ENCODE results near the gene ANXA7. TPM values are rescaled to one million over a fixed set of nuclear protein-coding genes. Genes with fewer than 3 reads are reported as not detected.
"Not testable (repeated sequence)": the region's sequence is repeated elsewhere in the genome, so short reads cannot be mapped to it uniquely, and the experiment has no call there.

The ANXA7 gene
- total and polyA plus RNA-seq, 2 donors, result 54.0 to 103 TPM

GRCh38 chr10:73344269-73344668, 69.6 kb downstream of the ANXA7 start:
- DNase-seq (ENCODE audit: extremely low spot score), result no peak
- no peak overlapping the region for H3K27ac ChIP-seq (ENCODE audit: low read depth)
- 92% methylated on average over 1 of the region's 1 CpG for WGBS
- no peaks in the 10 kb centered on the region for H3K4me1 ChIP-seq (ENCODE audit: insufficient read depth)
- H3K4me3 ChIP-seq (ENCODE audit: low read depth, low read length), result no peak overlapping the region
- no peaks in the 10 kb centered on the region for H3K36me3 ChIP-seq (ENCODE audit: insufficient read depth)

- Histone ChIP-seq H3K4me1 (ENCODE audit: insufficient read depth) (no peaks in the 10 kb centered on the region), H3K36me3 (ENCODE audit: insufficient read depth) (no peaks in the 10 kb centered on the region), H3K27ac (ENCODE audit: low read depth) (no peak overlapping the region), H3K4me3 (ENCODE audit: low read depth, low read length) (no peak overlapping the region)
- WGBS, result 91% methylated on average over 3 of the region's 3 CpGs
- DNase-seq (ENCODE audit: extremely low spot score), result no peak
Measured at GRCh38 chr10:73340121-73340520, 73.7 kb downstream of the ANXA7 start.

GRCh38 chr10:73339436-73339835, 74.4 kb downstream of the ANXA7 start:
- 84% methylated on average over 7 of the region's 7 CpGs for WGBS

GRCh38 chr10:73338801-73339368, 75.0 kb downstream of the ANXA7 start:
- Histone ChIP-seq H3K36me3 (ENCODE audit: insufficient read depth) (no peaks in the 10 kb centered on the region), H3K27ac (ENCODE audit: low read depth) (no peak overlapping the region), H3K4me3 (ENCODE audit: low read depth, low read length) (no peak overlapping the region), H3K4me1 (ENCODE audit: insufficient read depth) (no peaks in the 10 kb centered on the region)
- no peak for DNase-seq (ENCODE audit: extremely low spot score)
- 86% methylated on average over 8 of the region's 8 CpGs for WGBS

More at GRCh38 chr10:73339436-73339835, 74.4 kb downstream of the ANXA7 start:
- Histone ChIP-seq H3K36me3 (ENCODE audit: insufficient read depth) (no peaks in the 10 kb centered on the region), H3K27ac (ENCODE audit: low read depth) (no peak overlapping the region), H3K4me1 (ENCODE audit: insufficient read depth) (no peaks in the 10 kb centered on the region), H3K4me3 (ENCODE audit: low read depth, low read length) (no peak overlapping the region)
- DNase-seq (ENCODE audit: extremely low spot score), result no peak

GRCh38 chr10:73333202-73333601, 80.7 kb downstream of the ANXA7 start:
- 99% methylated on average over 1 of the region's 1 CpG for WGBS
- no peak for DNase-seq (ENCODE audit: extremely low spot score)
- no peak overlapping the region for H3K4me3 ChIP-seq (ENCODE audit: low read depth, low read length)
- no peaks in the 10 kb centered on the region for H3K4me1 ChIP-seq (ENCODE audit: insufficient read depth)
- H3K36me3 ChIP-seq (ENCODE audit: insufficient read depth), result no peaks in the 10 kb centered on the region
- H3K27ac ChIP-seq (ENCODE audit: low read depth), result no peak overlapping the region

GRCh38 chr10:73332379-73332778, 81.5 kb downstream of the ANXA7 start:
- no peak overlapping the region for H3K4me3 ChIP-seq (ENCODE audit: low read depth, low read length)
- H3K27ac ChIP-seq (ENCODE audit: low read depth), result no peak overlapping the region
- no peak for DNase-seq (ENCODE audit: extremely low spot score)
- H3K36me3 ChIP-seq (ENCODE audit: insufficient read depth), result no peaks in the 10 kb centered on the region
- WGBS, result 70% methylated on average over 2 of the region's 2 CpGs
- H3K4me1 ChIP-seq (ENCODE audit: insufficient read depth), result no peaks in the 10 kb centered on the region

- H3K4me3 ChIP-seq (ENCODE audit: low read depth, low read length); DNase-seq (ENCODE audit: extremely low spot score); H3K4me1 ChIP-seq (ENCODE audit: insufficient read depth); H3K36me3 ChIP-seq (ENCODE audit: insufficient read depth); H3K27ac ChIP-seq (ENCODE audit: low read depth): not testable (repeated sequence)
- no CpG with 5 or more reads among the region's 1 CpG for WGBS
Measured at GRCh38 chr10:73328523-73328922, 85.3 kb downstream of the ANXA7 start.

- H3K4me1 ChIP-seq (ENCODE audit: insufficient read depth); H3K4me3 ChIP-seq (ENCODE audit: low read depth, low read length); H3K36me3 ChIP-seq (ENCODE audit: insufficient read depth); H3K27ac ChIP-seq (ENCODE audit: low read depth); DNase-seq (ENCODE audit: extremely low spot score): not testable (repeated sequence)
- WGBS, result 61% methylated on average over 2 of the region's 4 CpGs
Measured at GRCh38 chr10:73325290-73325689, 88.6 kb downstream of the ANXA7 start.

Small RNA genes within 50 kb of the gene (small RNA-seq; reads per million reads assigned to genes)
- not detected for gene RF00019

Other genes with a start within 250 kb of the ANXA7 start
- gene ECD, start 246.1 kb downstream of the ANXA7 start, total RNA-seq, result 29.1 TPM
- 16.2 TPM for gene ECD, start 246.1 kb downstream of the ANXA7 start, polyA plus RNA-seq
- 48.5 TPM for gene FAM149B1, start 245.9 kb downstream of the ANXA7 start, total RNA-seq
- 14.6 TPM for gene FAM149B1, start 245.9 kb downstream of the ANXA7 start, polyA plus RNA-seq
- gene DNAJC9, start 166.8 kb downstream of the ANXA7 start, total RNA-seq, result 27.8 TPM
- 12.7 TPM for gene DNAJC9, start 166.8 kb downstream of the ANXA7 start, polyA plus RNA-seq
- 52.9 TPM for gene MRPS16, start 161.4 kb downstream of the ANXA7 start, total RNA-seq
- 58.4 TPM for gene MRPS16, start 161.4 kb downstream of the ANXA7 start, polyA plus RNA-seq
- gene CFAP70, start 55.2 kb downstream of the ANXA7 start, total RNA-seq, result 2.2 TPM
- 0.56 TPM for gene CFAP70, start 55.2 kb downstream of the ANXA7 start, polyA plus RNA-seq
- 5.9 TPM for gene MSS51, start 19.5 kb upstream of the ANXA7 start, total RNA-seq
- 0.60 TPM for gene MSS51, start 19.5 kb upstream of the ANXA7 start, polyA plus RNA-seq
- gene PPP3CB, start 82.0 kb upstream of the ANXA7 start, total RNA-seq, result 93.4 TPM
- 58.0 TPM for gene PPP3CB, start 82.0 kb upstream of the ANXA7 start, polyA plus RNA-seq
- gene USP54, start 177.3 kb upstream of the ANXA7 start, total RNA-seq, result 26.4 TPM
- 23.8 TPM for gene USP54, start 177.3 kb upstream of the ANXA7 start, polyA plus RNA-seq
- 11.5 TPM for gene MYOZ1, start 227.4 kb upstream of the ANXA7 start, total RNA-seq
- gene MYOZ1, start 227.4 kb upstream of the ANXA7 start, polyA plus RNA-seq, result 0.68 TPM
- gene SYNPO2L, start 242.0 kb upstream of the ANXA7 start, total RNA-seq, result 0.79 TPM
- gene SYNPO2L, start 242.0 kb upstream of the ANXA7 start, polyA plus RNA-seq, result 0.06 TPM

Measured in urinary bladder (tissue), 4 donors.